K562 (cell line): ENCODE measurements around the gene RABGAP1. TPM values are rescaled to one million over a fixed set of nuclear protein-coding genes. Genes with fewer than 3 reads are reported as not detected.

Experiments
- CAMTA2 ChIP-seq: fragments of 250-450 bp; sonication (Bioruptor Pico); conservative IDR thresholded peaks from 2 replicates; pipeline ENCODE4 v1.5.1; 2022
- CBFB ChIP-seq: sonication (generic); formaldehyde crosslinking; IDR thresholded peaks from 2 replicates; pipeline ENCODE4 v1.4.0; 2020; ENCODE audit warnings: mild to moderate bottlenecking, missing genetic modification reagents
- HDAC8 ChIP-seq: fragments of 450-650 bp; IDR thresholded peaks from 2 replicates; pipeline ENCODE4 v1.6.1; 2016; ENCODE audit warnings: mild to moderate bottlenecking, missing genetic modification characterization, moderate library complexity, missing compliant biosample characterization
- HEY1 ChIP-seq: fragments of 250-450 bp; sonication (Bioruptor Pico); IDR thresholded peaks from 2 replicates; pipeline ENCODE4 v1.5.0; 2020; ENCODE audit warnings: mild to moderate bottlenecking, moderate library complexity, borderline replicate concordance
- HMG20A ChIP-seq: fragments of 450-650 bp; formaldehyde crosslinking; conservative IDR thresholded peaks from 2 replicates; pipeline ENCODE4 v1.4.0; 2020; ENCODE audit warnings: mild to moderate bottlenecking, mixed read lengths
- JUNB ChIP-seq: fragments of 450-650 bp; formaldehyde crosslinking; conservative IDR thresholded peaks from 2 replicates; pipeline ENCODE4 v1.4.0; 2020; ENCODE audit warnings: mild to moderate bottlenecking
- KDM2B ChIP-seq: fragments of 250-450 bp; sonication (Bioruptor Pico); IDR thresholded peaks from 2 replicates; pipeline ENCODE4 v1.8.0; 2021; ENCODE audit warnings: mild to moderate bottlenecking, moderate library complexity
- LEF1 ChIP-seq: fragments of 450-650 bp; IDR thresholded peaks from 2 replicates; pipeline ENCODE4 v1.6.1; 2016; ENCODE audit warnings: mild to moderate bottlenecking
- MNT ChIP-seq, 2 experiments: fragments of 450-650 bp; conservative IDR thresholded peaks; 2 replicates each; pipeline ENCODE4 v1.6.1; 2017; ENCODE audit warnings: mild to moderate bottlenecking in 2 of 2, moderate library complexity in 2 of 2
- NFIC ChIP-seq: fragments of 450-650 bp; IDR thresholded peaks from 2 replicates; pipeline ENCODE4 v1.6.1; 2017; ENCODE audit warnings: mild to moderate bottlenecking, inconsistent platforms
- PTBP1 ChIP-seq: fragments of 200-400 bp; formaldehyde crosslinking; IDR thresholded peaks from 2 replicates; pipeline ENCODE4 v1.6.1; 2017; ENCODE audit warnings: low read depth, low read length
- SIRT6 ChIP-seq: IDR thresholded peaks from one replicate; pipeline ENCODE4 v1.6.1; 2012; ENCODE audit warnings: low read depth, mild to moderate bottlenecking, control low read depth, inconsistent platforms, low read length, moderate library complexity
- SP2 ChIP-seq: IDR thresholded peaks from 2 replicates; pipeline ENCODE4 v1.6.1; 2011; ENCODE audit warnings: mild to moderate bottlenecking, low read depth, low read length, moderate library complexity; ENCODE audit not compliant: poor library complexity, severe bottlenecking; ENCODE audit errors: extremely low read depth
- TCFL5 ChIP-seq: fragments of 250-450 bp; sonication (Bioruptor Pico); conservative IDR thresholded peaks from 2 replicates; pipeline ENCODE4 v1.6.1; 2021; ENCODE audit warnings: mild to moderate bottlenecking, moderate library complexity, matching md5 sums
- THRAP3 ChIP-seq: fragments of 450-650 bp; IDR thresholded peaks from 2 replicates; pipeline ENCODE4 v1.6.1; 2016; ENCODE audit warnings: mild to moderate bottlenecking, inconsistent platforms, borderline replicate concordance
- TRIM24 ChIP-seq, 2 experiments: fragments of 450-650 bp; IDR thresholded peaks; 2 replicates each; pipeline ENCODE4 v1.6.1; 2016
- ZNF263 ChIP-seq: sonication (generic); formaldehyde crosslinking; IDR thresholded peaks from 2 replicates; pipeline ENCODE4 v1.8.0; 2022; ENCODE audit warnings: mild to moderate bottlenecking, missing genetic modification reagents, borderline replicate concordance
- polyA plus RNA-seq, 8 experiments: library from polyadenylated mRNA; depleted of rRNA in 4 of 8; stranded (reverse) in 5 of 8; unstranded in 3 of 8; fragments of >200 nt; fragmentation: Nextera tagmentation in 2 of 8; fragmentation: Illumina TruSeq in 1 of 8; extraction: Ambion mirVana in 2 of 8; extraction: Trizol in 1 of 8; gene quantifications; 2 replicates each; pipeline versions ENCODE4 v1.2.1 to v1.2.3, GENCODE V29; 2011 to 2014; ENCODE audit warnings: inconsistent platforms in 1 of 8, missing spikeins in 1 of 8
- total RNA-seq, 7 experiments: library from RNA; depleted of rRNA in 6 of 7; stranded (reverse); fragments of >200 nt in 6 of 7; fragmentation: Illumina TruSeq in 2 of 7; extraction: Trizol in 2 of 7; gene quantifications; 2 replicates each; pipeline versions ENCODE4 v1.2.1 to v1.2.3, GENCODE V29; 2011 to 2021; ENCODE audit warnings: low replicate concordance in 1 of 7
- TF ChIP-seq, protein P1 (sequence below), 2 experiments: fragments of 450-650 bp in 1 of 2; sonication (generic) in 1 of 2; formaldehyde crosslinking in 1 of 2; IDR thresholded peaks; 2 replicates each; pipeline versions ENCODE4 v1.7.1 to v1.9.0; 2016 to 2022; ENCODE audit warnings: inconsistent platforms in 1 of 2, mild to moderate bottlenecking in 1 of 2, missing genetic modification reagents in 1 of 2

Gene RABGAP1
- total and polyA plus RNA-seq, 9 of the 15 experiments (the other 6 are each of a cell fraction or from before 2014, with no cell fraction given), result 1.5 to 22.7 (median 13.1) TPM

DNA sequence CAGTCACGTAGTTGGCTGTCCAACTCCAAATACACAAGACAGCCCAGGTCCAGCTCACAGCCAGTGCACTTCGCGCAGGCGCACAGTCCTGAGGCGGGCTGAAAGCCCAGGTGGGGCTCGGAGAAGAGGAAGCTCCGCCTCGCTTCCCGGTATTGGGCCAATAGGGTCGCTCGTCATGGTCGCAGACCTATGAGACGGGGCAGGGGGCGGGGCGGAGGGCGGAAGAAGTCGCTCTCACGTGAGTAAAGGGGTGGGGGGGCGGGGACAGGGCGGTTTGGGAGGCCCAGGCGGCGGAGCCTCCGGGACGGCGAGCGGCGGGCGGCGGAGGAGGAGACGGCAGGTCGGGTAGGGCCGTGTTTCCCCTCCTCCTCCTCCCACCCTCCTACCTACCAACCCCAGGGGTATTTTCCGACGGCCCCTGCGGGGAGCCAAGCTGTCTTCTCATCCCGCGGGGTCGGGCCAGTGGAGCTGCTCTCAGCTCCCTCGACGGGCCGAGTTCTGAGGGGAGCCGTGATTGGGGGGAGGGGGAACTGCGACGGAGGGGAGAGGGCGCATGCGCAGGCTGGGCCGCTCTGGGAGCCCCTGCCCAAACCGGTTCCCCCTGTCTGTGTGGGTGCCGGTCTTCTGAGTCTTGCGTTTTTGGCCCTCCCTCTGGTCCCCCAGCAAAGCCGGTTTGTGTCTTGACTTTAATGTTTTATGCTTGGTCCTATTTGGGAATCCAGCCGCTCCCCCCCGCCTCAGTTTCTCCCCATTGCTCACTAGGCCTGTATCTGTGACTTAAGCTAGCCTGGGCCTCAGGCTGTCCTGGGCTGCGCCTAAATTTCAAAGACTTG is at the start of gene RABGAP1 (continued):
- TF ChIP-seq, protein P1, sequence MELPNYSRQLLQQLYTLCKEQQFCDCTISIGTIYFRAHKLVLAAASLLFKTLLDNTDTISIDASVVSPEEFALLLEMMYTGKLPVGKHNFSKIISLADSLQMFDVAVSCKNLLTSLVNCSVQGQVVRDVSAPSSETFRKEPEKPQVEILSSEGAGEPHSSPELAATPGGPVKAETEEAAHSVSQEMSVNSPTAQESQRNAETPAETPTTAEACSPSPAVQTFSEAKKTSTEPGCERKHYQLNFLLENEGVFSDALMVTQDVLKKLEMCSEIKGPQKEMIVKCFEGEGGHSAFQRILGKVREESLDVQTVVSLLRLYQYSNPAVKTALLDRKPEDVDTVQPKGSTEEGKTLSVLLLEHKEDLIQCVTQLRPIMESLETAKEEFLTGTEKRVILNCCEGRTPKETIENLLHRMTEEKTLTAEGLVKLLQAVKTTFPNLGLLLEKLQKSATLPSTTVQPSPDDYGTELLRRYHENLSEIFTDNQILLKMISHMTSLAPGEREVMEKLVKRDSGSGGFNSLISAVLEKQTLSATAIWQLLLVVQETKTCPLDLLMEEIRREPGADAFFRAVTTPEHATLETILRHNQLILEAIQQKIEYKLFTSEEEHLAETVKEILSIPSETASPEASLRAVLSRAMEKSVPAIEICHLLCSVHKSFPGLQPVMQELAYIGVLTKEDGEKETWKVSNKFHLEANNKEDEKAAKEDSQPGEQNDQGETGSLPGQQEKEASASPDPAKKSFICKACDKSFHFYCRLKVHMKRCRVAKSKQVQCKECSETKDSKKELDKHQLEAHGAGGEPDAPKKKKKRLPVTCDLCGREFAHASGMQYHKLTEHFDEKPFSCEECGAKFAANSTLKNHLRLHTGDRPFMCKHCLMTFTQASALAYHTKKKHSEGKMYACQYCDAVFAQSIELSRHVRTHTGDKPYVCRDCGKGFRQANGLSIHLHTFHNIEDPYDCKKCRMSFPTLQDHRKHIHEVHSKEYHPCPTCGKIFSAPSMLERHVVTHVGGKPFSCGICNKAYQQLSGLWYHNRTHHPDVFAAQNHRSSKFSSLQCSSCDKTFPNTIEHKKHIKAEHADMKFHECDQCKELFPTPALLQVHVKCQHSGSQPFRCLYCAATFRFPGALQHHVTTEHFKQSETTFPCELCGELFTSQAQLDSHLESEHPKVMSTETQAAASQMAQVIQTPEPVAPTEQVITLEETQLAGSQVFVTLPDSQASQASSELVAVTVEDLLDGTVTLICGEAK (IDR thresholded peaks at IDR 0.05), result peak; percentile 68
- TF ChIP-seq, protein P1 (CRISPR knock-in tag; IDR thresholded peaks at IDR 0.05), result no peak
- peak in 1 of 2 experiments; percentile 64; a peak in 2 of 4 replicates for TF ChIP-seq MNT (conservative IDR thresholded peaks at IDR 0.05)
- no peak for TF ChIP-seq HMG20A (CRISPR knock-in tag)
- TF ChIP-seq HDAC8 (tag), result no peak
- TF ChIP-seq KDM2B (CRISPR knock-in tag), result no peak
- no peak for TF ChIP-seq PTBP1
- TF ChIP-seq TCFL5, result no peak
- TF ChIP-seq THRAP3, result no peak
- TF ChIP-seq TRIM24 (IDR thresholded peaks at IDR 0.05), result no peak; a peak in 1 of 4 replicates
- no peak for TF ChIP-seq CAMTA2 (CRISPR knock-in tag)
- no peak for TF ChIP-seq HEY1 (CRISPR knock-in tag)
- TF ChIP-seq ZNF263 (CRISPR knock-in tag), result peak; percentile 47; the same call in 1 of the 2 replicates
- TF ChIP-seq NFIC, result peak; percentile 89
- TF ChIP-seq CBFB (CRISPR knock-in tag), result no peak
- TF ChIP-seq SIRT6, result no peak
- no peak for TF ChIP-seq JUNB
- TF ChIP-seq SP2, result no peak
- no peak for TF ChIP-seq LEF1
